Smooth muscle cell (in vitro differentiated cells): ENCODE data around the gene SYTL3. TPM values are rescaled to one million over a fixed set of nuclear protein-coding genes. Genes with fewer than 3 reads are reported as not detected.
"Not testable (repeated sequence)": the region's sequence is repeated elsewhere in the genome, so short reads cannot be mapped to it uniquely, and the experiment has no call there.

Experiments used
- DNase-seq: peaks from one replicate; lab custom pipeline; 2025; ENCODE audit not compliant: unreplicated experiment; lab: John Stamatoyannopoulos, UW
- H2AFZ ChIP-seq: fragments of 200-600 bp; sonication (generic); 2 replicates; pipeline ENCODE4 v1.6.0; 2016; ENCODE audit warnings: antibody characterized with exemption, low read depth, mild to moderate bottlenecking
- H3F3A ChIP-seq: fragments of 200-600 bp; sonication (generic); 2 replicates; pipeline ENCODE4 v1.6.0; 2017; ENCODE audit warnings: antibody characterized with exemption, low read depth
- H3K27ac ChIP-seq: fragments of 200-600 bp; sonication (generic); 2 replicates; pipeline ENCODE4 v1.5.1; 2016; ENCODE audit warnings: low read depth, mild to moderate bottlenecking
- H3K27me3 ChIP-seq: fragments of 200-600 bp; sonication (generic); 2 replicates; pipeline ENCODE4 v1.6.1; 2016; ENCODE audit warnings: low read depth, mild to moderate bottlenecking
- H3K36me3 ChIP-seq: fragments of 200-600 bp; sonication (generic); 2 replicates; pipeline ENCODE4 v1.5.1; 2016; ENCODE audit warnings: low read depth
- H3K4me1 ChIP-seq: fragments of 200-600 bp; sonication (generic); 2 replicates; pipeline ENCODE4 v1.5.1; 2016; ENCODE audit warnings: low read depth
- H3K4me2 ChIP-seq: fragments of 200-600 bp; sonication (generic); 2 replicates; pipeline ENCODE4 v1.6.0; 2016; ENCODE audit warnings: mild to moderate bottlenecking
- H3K4me3 ChIP-seq: fragments of 200-600 bp; sonication (generic); 2 replicates; pipeline ENCODE4 v1.5.1; 2016; ENCODE audit warnings: mild to moderate bottlenecking
- H3K79me2 ChIP-seq: fragments of 200-600 bp; sonication (generic); 2 replicates; pipeline ENCODE4 v1.6.0; 2016; ENCODE audit warnings: low read depth, mild to moderate bottlenecking
- H3K9ac ChIP-seq: fragments of 200-600 bp; sonication (generic); 2 replicates; pipeline ENCODE4 v1.6.0; 2016; ENCODE audit warnings: low read depth
- H3K9me3 ChIP-seq: fragments of 200-600 bp; sonication (generic); replicated peaks from 2 replicates; pipeline ENCODE4 v1.5.1; 2016; ENCODE audit warnings: low read depth
- H4K20me1 ChIP-seq: fragments of 200-600 bp; sonication (generic); 2 replicates; pipeline ENCODE4 v1.6.0; 2016; ENCODE audit warnings: low read depth
- CTCF ChIP-seq: fragments of 200-600 bp; sonication (generic); IDR thresholded peaks from 2 replicates; pipeline ENCODE4 v1.5.1; 2017; ENCODE audit warnings: borderline replicate concordance, mild to moderate bottlenecking, antibody characterized with exemption; ENCODE audit not compliant: insufficient read depth, poor library complexity, severe bottlenecking
- WGBS: methylation state at CpG from one replicate; pipeline ENCODE4 v1.1.7; 2016; ENCODE audit warnings: low lambda C conversion rate; 5-methylcytosine and 5-hydroxymethylcytosine counted together
- polyA plus RNA-seq: library from polyadenylated mRNA; unstranded; fragments of >200 nt; fragmentation: Nextera tagmentation; extraction: Ambion mirVana; gene quantifications from 2 replicates; pipeline ENCODE4 v1.2.1, GENCODE V29; 2016
- total RNA-seq: library from RNA; depleted of rRNA; stranded (reverse); fragments of >200 nt; gene quantifications from 2 replicates; pipeline ENCODE4 v1.2.3, GENCODE V29; 2014

Gene SYTL3
- total and polyA plus RNA-seq, 2 experiments from 2014 or later = 0.13 to 1.2 TPM

GRCh38 chr6:158648682-158649131 is 1.1 kb upstream of the SYTL3 start:
- TF ChIP-seq CTCF = no peak
- Histone ChIP-seq H3K27ac (peak overlapping the region; percentile 80), H3K27me3 (no peaks in the 10 kb centered on the region), H3K79me2 (peaks cover 5% of the 10 kb centered on the region), H3K9ac (peak overlapping the region; percentile 37), H3K4me3 (no peak overlapping the region), H2AFZ (no peak overlapping the region), H3F3A (no peaks in the 10 kb centered on the region), H3K36me3 (no peaks in the 10 kb centered on the region), H4K20me1 (no peaks in the 10 kb centered on the region), H3K9me3 (no peaks in the 10 kb centered on the region), H3K4me1 (peaks cover 8% of the 10 kb centered on the region), H3K4me2 (peak overlapping the region; percentile 38)
- WGBS = 40% methylated on average over 5 of the region's 5 CpGs
- no peak for DNase-seq

GRCh38 chr6:158651981-158652737 is 2.3 kb downstream of the SYTL3 start:
- H3K4me2 ChIP-seq, H3K9me3 ChIP-seq, DNase-seq, H3K36me3 ChIP-seq, H3K79me2 ChIP-seq, H2AFZ ChIP-seq, H3K4me3 ChIP-seq, H4K20me1 ChIP-seq, H3K9ac ChIP-seq, H3K27ac ChIP-seq, H3K27me3 ChIP-seq: not testable (repeated sequence)
- WGBS = 90% methylated on average over 17 of the region's 17 CpGs
- H3K4me1 ChIP-seq = peaks cover 19% of the 10 kb centered on the region
- H3F3A ChIP-seq = peaks cover 25% of the 10 kb centered on the region

- Histone ChIP-seq H3K9me3 (no peaks in the 10 kb centered on the region), H3F3A (peaks cover 25% of the 10 kb centered on the region), H3K4me3 (no peak overlapping the region), H3K79me2 (no peaks in the 10 kb centered on the region), H3K27me3 (no peaks in the 10 kb centered on the region), H3K9ac (peak overlapping the region; percentile 92), H3K36me3 (no peaks in the 10 kb centered on the region), H3K27ac (peak overlapping the region; percentile 97), H2AFZ (peak overlapping the region; percentile 60), H3K4me1 (peaks cover 19% of the 10 kb centered on the region), H3K4me2 (peak overlapping the region; percentile 78), H4K20me1 (no peaks in the 10 kb centered on the region)
- TF ChIP-seq CTCF = no peak
- WGBS = 48% methylated on average over 15 of the region's 15 CpGs
- DNase-seq = no peak
Observed at GRCh38 chr6:158653577-158654354, 3.9 kb downstream of the SYTL3 start.

GRCh38 chr6:158654498-158654897 is 4.6 kb downstream of the SYTL3 start:
- H3K4me1 ChIP-seq = peaks cover 14% of the 10 kb centered on the region
- peak overlapping the region; percentile 97 for H3K27ac ChIP-seq
- no peak overlapping the region for H3K4me3 ChIP-seq
- peak overlapping the region; percentile 92 for H3K9ac ChIP-seq
- no peaks in the 10 kb centered on the region for H3K9me3 ChIP-seq
- peaks cover 25% of the 10 kb centered on the region for H3F3A ChIP-seq
- no peaks in the 10 kb centered on the region for H4K20me1 ChIP-seq
- no peaks in the 10 kb centered on the region for H3K27me3 ChIP-seq
- peak overlapping the region; percentile 60 for H2AFZ ChIP-seq
- H3K79me2 ChIP-seq = no peaks in the 10 kb centered on the region
- peak overlapping the region; percentile 78 for H3K4me2 ChIP-seq
- TF ChIP-seq CTCF = no peak
- H3K36me3 ChIP-seq = no peaks in the 10 kb centered on the region
- DNase-seq = peak; percentile 22
- 24% methylated on average over 6 of the region's 6 CpGs for WGBS
